GM12878 (cell line): Measurements from ENCODE around the gene SLC22A12. TPM values are rescaled to one million over a fixed set of nuclear protein-coding genes. Genes with fewer than 3 reads are reported as not detected.

Source experiments
- ATAC-seq: fragments of 200-7000 bp; cut with Tn5 transposase; 3 replicates; pipeline ENCODE4 v1.9.1; 2020; ENCODE audit warnings: mild to moderate bottlenecking, moderate library complexity
- BruUV-seq: library from RNA; stranded (reverse); fragments of 400-500 nt; replicated peaks from 2 replicates; lab custom pipeline; 2021; lab: Mats Ljungman, UMichigan
- CTCF ChIA-PET: fragments of 300-600 bp; sonication (Branson Sonifier 250); formaldehyde crosslinking; extraction: SDS; loops from one replicate; lab custom pipeline; 2021; ENCODE audit warnings: inconsistent platforms; lab: Yijun Ruan, JAX
- POLR2A ChIA-PET: fragments of 350-600 bp; formaldehyde crosslinking; extraction: SDS; loops from one replicate; lab custom pipeline; 2021; ENCODE audit warnings: inconsistent platforms; lab: Charles Lee
- RAD21 ChIA-PET: fragments of 300-600 bp; sonication (Branson Sonifier 250); formaldehyde crosslinking; loops from one replicate; lab custom pipeline; 2023; ENCODE audit warnings: antibody characterized with exemption; ENCODE audit not compliant: unreplicated experiment; lab: Charles Lee
- SMC1A ChIA-PET: fragments of 300-600 bp; sonication (Branson Sonifier 250); formaldehyde crosslinking; loops from one replicate; lab custom pipeline; 2023; ENCODE audit not compliant: unreplicated experiment, uncharacterized antibody; lab: Charles Lee
- DNase-seq: peaks from one replicate; pipeline ENCODE4 v3.0.0-alpha.2; 2011; ENCODE audit warnings: low read depth, low spot score
- FAIRE-seq: peaks from 3 replicates; lab custom pipeline; 2011; peaks lifted over from hg19 to GRCh38; lab: Jason Lieb, UNC
- H2AFZ ChIP-seq: 2 replicates; pipeline ENCODE4 v1.6.0; 2011; ENCODE audit warnings: low read depth, low read length, control low read depth; ENCODE audit not compliant: control insufficient read depth
- H3K27ac ChIP-seq: 2 replicates; pipeline ENCODE4 v1.5.1; 2011; ENCODE audit warnings: control low read depth; ENCODE audit not compliant: control insufficient read depth, insufficient read depth
- H3K27me3 ChIP-seq, 2 experiments: replicated peaks in 1 of 2; 2 replicates each; pipeline versions ENCODE4 v1.6.0 to v1.6.1; 2011; ENCODE audit warnings: low read length in 1 of 2; ENCODE audit not compliant: control insufficient read depth in 2 of 2, insufficient read depth in 2 of 2
- H3K36me3 ChIP-seq, 2 experiments: 2 replicates each; pipeline ENCODE4 v1.5.1; 2011; ENCODE audit warnings: low read length in 1 of 2; ENCODE audit not compliant: control insufficient read depth in 2 of 2, insufficient read depth in 2 of 2
- H3K4me1 ChIP-seq: 2 replicates; pipeline ENCODE4 v1.6.1; 2011; ENCODE audit warnings: mild to moderate bottlenecking, low read length, moderate library complexity, mixed read lengths; ENCODE audit not compliant: control insufficient read depth, insufficient read depth
- H3K4me2 ChIP-seq: 2 replicates; pipeline ENCODE4 v1.6.0; 2011; ENCODE audit warnings: control low read depth; ENCODE audit not compliant: control insufficient read depth, insufficient read depth
- H3K4me3 ChIP-seq: fragments of 200-600 bp; sonication (generic); 2 replicates; pipeline ENCODE4 v1.5.1; 2016
- H3K79me2 ChIP-seq: 2 replicates; pipeline ENCODE4 v1.6.0; 2011; ENCODE audit warnings: low read length; ENCODE audit not compliant: control insufficient read depth, insufficient read depth
- H3K9ac ChIP-seq: 2 replicates; pipeline ENCODE4 v1.8.0; 2011; ENCODE audit warnings: low read length, control low read depth, mixed read lengths; ENCODE audit not compliant: control insufficient read depth, insufficient read depth
- H3K9me3 ChIP-seq: replicated peaks from 3 replicates; pipeline ENCODE4 v1.5.1; 2011; ENCODE audit warnings: mild to moderate bottlenecking, low read length; ENCODE audit not compliant: control insufficient read depth, insufficient read depth
- H4K20me1 ChIP-seq: 2 replicates; pipeline ENCODE4 v1.6.0; 2011; ENCODE audit not compliant: control insufficient read depth, insufficient read depth
- ATF2 ChIP-seq: IDR thresholded peaks from 2 replicates; pipeline ENCODE4 v1.6.1; 2012; ENCODE audit warnings: low read length, inconsistent platforms
- CREB1 ChIP-seq: IDR thresholded peaks from 2 replicates; pipeline ENCODE4 v1.6.1; 2012; ENCODE audit warnings: low read depth, mild to moderate bottlenecking, inconsistent platforms
- ETV6 ChIP-seq, 2 experiments: fragments of 450-650 bp in 1 of 2; IDR thresholded peaks in 1 of 2; conservative IDR thresholded peaks in 1 of 2; 2 replicates each; pipeline ENCODE4 v1.6.1; 2014; ENCODE audit warnings: antibody characterized with exemption in 1 of 2, borderline replicate concordance in 1 of 2, low read depth in 1 of 2, mild to moderate bottlenecking in 1 of 2, moderate library complexity in 1 of 2
- LARP7 ChIP-seq: fragments of 450-650 bp; IDR thresholded peaks from 2 replicates; pipeline ENCODE4 v1.6.1; 2017; ENCODE audit warnings: mild to moderate bottlenecking
- MEF2B ChIP-seq: fragments of 450-650 bp; IDR thresholded peaks from 2 replicates; pipeline ENCODE4 v1.6.1; 2018; ENCODE audit warnings: mild to moderate bottlenecking, moderate library complexity; ENCODE audit not compliant: partially characterized antibody, poor library complexity, severe bottlenecking
- NBN ChIP-seq: fragments of 450-650 bp; IDR thresholded peaks from 2 replicates; pipeline ENCODE4 v1.6.1; 2016
- PAX5 ChIP-seq: IDR thresholded peaks from 2 replicates; pipeline ENCODE4 v1.6.1; 2011; ENCODE audit warnings: low read depth, low read length, borderline replicate concordance
- POU2F2 ChIP-seq: IDR thresholded peaks from 3 replicates; pipeline ENCODE4 v1.6.1; 2011; ENCODE audit warnings: low read depth, mild to moderate bottlenecking, low read length, borderline replicate concordance
- RBBP5 ChIP-seq: fragments of 200-600 bp; sonication (generic); conservative IDR thresholded peaks from 2 replicates; pipeline ENCODE4 v1.6.1; 2016
- RELA ChIP-seq: fragments of 450-650 bp; IDR thresholded peaks from 2 replicates; pipeline ENCODE4 v1.8.0; 2014; ENCODE audit warnings: borderline replicate concordance; ENCODE audit not compliant: partially characterized antibody
- TCF3 ChIP-seq: IDR thresholded peaks from 2 replicates; pipeline ENCODE4 v1.6.1; 2012; ENCODE audit warnings: low read depth, mild to moderate bottlenecking, low read length, borderline replicate concordance; ENCODE audit not compliant: insufficient read depth
- YBX1 ChIP-seq: fragments of 450-650 bp; IDR thresholded peaks from 2 replicates; pipeline ENCODE4 v1.6.1; 2016; ENCODE audit warnings: antibody characterized with exemption
- ZBED1 ChIP-seq: IDR thresholded peaks from 2 replicates; pipeline ENCODE4 v1.6.1; 2016; ENCODE audit warnings: borderline replicate concordance
- ZBTB33 ChIP-seq: fragments of 450-650 bp; IDR thresholded peaks from 2 replicates; pipeline ENCODE4 v1.6.1; 2017; ENCODE audit warnings: mild to moderate bottlenecking
- ZBTB4 ChIP-seq: fragments of 450-650 bp; formaldehyde crosslinking; IDR thresholded peaks from 2 replicates; pipeline ENCODE4 v1.4.0; 2022; ENCODE audit warnings: mild to moderate bottlenecking, moderate library complexity
- ZNF274 ChIP-seq: IDR thresholded peaks from one replicate; pipeline ENCODE4 v1.8.0; 2011; ENCODE audit not compliant: insufficient read length, insufficient read depth
- WGBS: methylation state at CpG from one replicate; pipeline ENCODE4 v1.1.6; 2016; ENCODE audit warnings: low lambda C conversion rate; ENCODE audit not compliant: insufficient replicate concordance, insufficient coverage; ENCODE audit errors: missing lambda C conversion rate; 5-methylcytosine and 5-hydroxymethylcytosine counted together
- in situ Hi-C: fragments of 300-500 bp; cut with MboI; formaldehyde crosslinking; loops from 9 replicates; pipeline ENCODE4 v1.14.3; 2018; ENCODE audit warnings: mixed read lengths
- intact Hi-C: fragments of 100-400 bp; cut with micrococcal nuclease; formaldehyde crosslinking; loops from one replicate; pipeline ENCODE4 v1.14.2; 2022; ENCODE audit not compliant: unreplicated experiment
- polyA plus RNA-seq, 11 experiments: library from polyadenylated mRNA; depleted of rRNA in 4 of 11; unstranded in 6 of 11; stranded (reverse) in 5 of 11; fragments of >200 nt; fragmentation: Nextera tagmentation in 4 of 11; fragmentation: Illumina TruSeq in 1 of 11; extraction: Ambion mirVana in 4 of 11; extraction: Trizol in 1 of 11; gene quantifications; 1 replicate in 1 of 11; 2 replicates in 10 of 11; pipeline versions ENCODE4 v1.2.1 to v1.2.3, GENCODE V29; 2011 to 2016; ENCODE audit warnings: inconsistent platforms in 2 of 11, missing spikeins in 2 of 11, low read depth in 1 of 11
- total RNA-seq, 4 experiments: library from RNA; depleted of rRNA in 3 of 4; stranded (reverse); fragments of >200 nt in 3 of 4; fragmentation: Illumina TruSeq in 1 of 4; extraction: Trizol in 1 of 4; gene quantifications; 2 replicates each; pipeline versions ENCODE4 v1.2.1 to v1.2.3, GENCODE V29; 2013 to 2021

Gene SLC22A12
- total and polyA plus RNA-seq, 10 of the 15 experiments (the other 5 are each of a cell fraction or from before 2014, with no cell fraction given) = not detected

- no peak for TF ChIP-seq ZBTB4
- no peak for TF ChIP-seq RBBP5
- TF ChIP-seq TCF3 = no peak
- TF ChIP-seq ZBED1 = no peak
- TF ChIP-seq ZBTB33 = no peak
- TF ChIP-seq NBN = no peak
- TF ChIP-seq ETV6 (conservative IDR thresholded peaks at IDR 0.05 in 1 of 2, IDR thresholded peaks at IDR 0.05 in 1 of 2; ENCODE audit: borderline replicate concordance in 1 of 2, low read depth in 1 of 2) = no peak
- no peak for TF ChIP-seq ATF2
- TF ChIP-seq MEF2B = no peak
- no peak for TF ChIP-seq PAX5
- no peak for TF ChIP-seq RELA
- no peak for TF ChIP-seq LARP7
- no peak for TF ChIP-seq ZNF274
- TF ChIP-seq YBX1 = no peak
- TF ChIP-seq POU2F2 = no peak
- TF ChIP-seq CREB1 = no peak
- TF ChIP-seq, all 136 proteins: peak for 0
- ChIA-PET POLR2A (no interaction called here), RAD21 (interaction anchor here (0.7 kb wide), 1 partner anchor 93 kb away, joined by 3 read pairs; no protein-coding TSS in a partner anchor), SMC1A (no interaction called here), CTCF (interaction anchor here (1.9 kb wide), 1 partner anchor 94 kb away, joined by 5 read pairs; no protein-coding TSS in a partner anchor)
- no peak overlapping the region for H3K9ac ChIP-seq
- ATAC-seq (no peak), DNase-seq (no peak), FAIRE-seq (no peak)
- H3K36me3 ChIP-seq = no peaks in the 10 kb centered on the region
- no peak overlapping the region for H3K4me3 ChIP-seq
- H3K4me1 ChIP-seq = no peaks in the 10 kb centered on the region
- no peak overlapping the region for H2AFZ ChIP-seq
- 34% methylated on average over 12 of the region's 12 CpGs for WGBS
- in situ Hi-C loops = no loop called here
- no peak overlapping the region for H3K27ac ChIP-seq
- no peaks in the 10 kb centered on the region for H3K9me3 ChIP-seq
- no peaks in the 10 kb centered on the region for H3K79me2 ChIP-seq
- intact Hi-C loops = no loop called here
- H3K27me3 ChIP-seq = peaks cover 0 to 2% of the 10 kb centered on the region in 2 experiments; a peak in 2 of 4 replicates
- no TSS peak for BruUV-seq
- H3K4me2 ChIP-seq = no peak overlapping the region
- H4K20me1 ChIP-seq = no peaks in the 10 kb centered on the region
These were observed 34.2 kb upstream of the SLC22A12 start for GRCh38 chr11:64556721-64557250.
